ENCODE results near the gene ABHD17A. TPM values are rescaled to one million over a fixed set of nuclear protein-coding genes. Genes with fewer than 3 reads are reported as not detected.

Gene ABHD17A
- total and polyA plus RNA-seq, 2 of the 8 experiments (the other 6 are each of a cell fraction or from before 2014, with no cell fraction given), result 41.2 to 87.4 TPM

DNA sequence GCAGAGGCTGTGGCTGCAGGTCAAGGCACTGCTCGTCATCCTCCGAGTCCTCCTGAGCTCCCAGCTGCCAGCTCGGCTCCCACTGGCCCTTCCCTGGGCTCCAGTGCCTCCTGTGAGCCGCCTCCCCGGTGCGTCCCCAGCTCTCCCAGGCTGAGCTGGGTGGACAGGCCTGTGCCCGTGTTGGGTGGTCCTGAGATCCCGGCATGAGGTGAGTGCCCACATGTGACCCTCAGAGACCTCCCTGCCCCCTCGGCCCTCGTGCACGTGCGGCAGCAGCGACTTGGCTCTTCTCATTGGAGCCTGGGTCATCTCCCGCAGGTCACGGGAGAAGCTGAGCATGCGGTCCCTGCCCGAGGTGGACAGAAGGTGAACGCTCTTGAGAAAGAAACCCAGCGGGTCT lies 35.3 kb upstream of the ABHD17A start:
- H3K9me3 ChIP-seq (ENCODE audit: insufficient read depth in 2 of 2, low read depth in 1 of 2, low read length in 1 of 2), result no peaks in the 10 kb centered on the region
- H3K27me3 ChIP-seq (replicated peaks in 1 of 4; ENCODE audit: control insufficient read depth in 3 of 4, extremely low read depth in 1 of 4, insufficient read depth in 3 of 4, low read length in 3 of 4), result no peaks in the 10 kb centered on the region
- TF ChIP-seq RBBP5 (IDR thresholded peaks at IDR 0.05; ENCODE audit: borderline replicate concordance, low read depth, low read length) (no peak), FOSL1 (IDR thresholded peaks at IDR 0.05; ENCODE audit: insufficient read depth, low read depth, low read length) (no peak), EGR1 (IDR thresholded peaks at IDR 0.05; ENCODE audit: borderline replicate concordance, low read depth, low read length) (no peak), SUZ12 (IDR thresholded peaks at IDR 0.05; ENCODE audit: low read length) (no peak), JUN (IDR thresholded peaks at IDR 0.05; ENCODE audit: low read depth, low read length) (no peak), ATF3 (IDR thresholded peaks at IDR 0.05; ENCODE audit: insufficient read depth, low read depth, low read length) (no peak)
- TF ChIP-seq, protein P1, sequence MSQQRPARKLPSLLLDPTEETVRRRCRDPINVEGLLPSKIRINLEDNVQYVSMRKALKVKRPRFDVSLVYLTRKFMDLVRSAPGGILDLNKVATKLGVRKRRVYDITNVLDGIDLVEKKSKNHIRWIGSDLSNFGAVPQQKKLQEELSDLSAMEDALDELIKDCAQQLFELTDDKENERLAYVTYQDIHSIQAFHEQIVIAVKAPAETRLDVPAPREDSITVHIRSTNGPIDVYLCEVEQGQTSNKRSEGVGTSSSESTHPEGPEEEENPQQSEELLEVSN (IDR thresholded peaks at IDR 0.05), result no peak
- no peak overlapping the region for H3K14ac ChIP-seq (ENCODE audit: insufficient read length)
- H3K18ac ChIP-seq (ENCODE audit: extremely low read depth, low read length), result no peak overlapping the region
- H3K79me1 ChIP-seq (ENCODE audit: low read depth, low read length), result peaks cover 3% of the 10 kb centered on the region
- no peak overlapping the region for H2BK120ac ChIP-seq (replicated peaks; ENCODE audit: low read depth, low read length)
- H2BK20ac ChIP-seq (ENCODE audit: low read length), result no peak overlapping the region
- no peak overlapping the region; the same call in 1 of the 2 replicates for H4K8ac ChIP-seq (ENCODE audit: extremely low read depth, insufficient read depth, low read length)
- no peaks in the 10 kb centered on the region for H3K23me2 ChIP-seq (ENCODE audit: low read depth, low read length)
- no peak for FAIRE-seq
- no peak overlapping the region for H2BK15ac ChIP-seq (ENCODE audit: low read length)
- no peak overlapping the region for H3K23ac ChIP-seq (ENCODE audit: insufficient read length)
- H2AK5ac ChIP-seq (ENCODE audit: low read depth, low read length), result no peak overlapping the region
- H3K9ac ChIP-seq (replicated peaks in 1 of 4; ENCODE audit: extremely low read depth in 1 of 4, low read depth in 3 of 4, low read length in 3 of 4), result no peak overlapping the region
- H2AFZ ChIP-seq (ENCODE audit: low read length), result no peak overlapping the region
- ChIA-PET POLR2A (ENCODE audit: partially characterized antibody) (interaction anchor here (0.5 to 1.3 kb wide), 2 partner anchors 14 to 79 kb away, joined by 3 to 6 read pairs; no protein-coding TSS in a partner anchor), CTCF (ENCODE audit: partially characterized antibody) (interaction anchor here (0.6 to 6.5 kb wide), 5 partner anchors 8 to 101 kb away, joined by 3 to 39 read pairs (median 3); no protein-coding TSS in a partner anchor)
- H3K4me2 ChIP-seq (ENCODE audit: insufficient read depth in 1 of 2, low read depth in 2 of 2, low read length in 2 of 2), result no peak overlapping the region
- no peak for DNase-seq (ENCODE audit: low read depth in 1 of 2, low spot score in 2 of 2)
- H3K4me3 ChIP-seq (ENCODE audit: extremely low read depth in 1 of 4, insufficient read depth in 2 of 4, low read depth in 3 of 4, low read length in 4 of 4), result no peak overlapping the region
- H2BK5ac ChIP-seq (ENCODE audit: low read depth, low read length), result no peak overlapping the region; the same call in 1 of the 2 replicates
- H3K4me1 ChIP-seq (replicated peaks in 1 of 4; ENCODE audit: control insufficient read depth in 3 of 4, insufficient read depth in 4 of 4, low read length in 3 of 4), result peaks cover 0 to 3% (median 0%) of the 10 kb centered on the region in 4 experiments; a peak in 1 of 7 replicates
- H3K79me2 ChIP-seq (ENCODE audit: control insufficient read depth in 1 of 2, insufficient read depth in 2 of 2, low read length in 2 of 2), result no peaks in the 10 kb centered on the region
- H2BK12ac ChIP-seq (ENCODE audit: low read depth, low read length), result no peak overlapping the region
- no peak overlapping the region for H4K5ac ChIP-seq (ENCODE audit: insufficient read length, low read depth, low read length)
- 96% methylated on average over 18 of the region's 19 CpGs; no CpG with 5 or more reads in 1 of the 2 experiments for WGBS, 2 experiments (ENCODE audit: extremely low coverage in 1 of 2, insufficient coverage in 1 of 2, insufficient read length in 1 of 2, insufficient replicate concordance in 2 of 2, low coverage in 1 of 2, low lambda C conversion rate in 2 of 2, missing lambda C conversion rate in 1 of 2)
- H3K27ac ChIP-seq (ENCODE audit: low read depth, low read length), result no peak overlapping the region
- H3K4ac ChIP-seq (replicated peaks; ENCODE audit: insufficient read length, low read depth, low read length), result no peak overlapping the region
- no peak overlapping the region for H4K91ac ChIP-seq (replicated peaks; ENCODE audit: insufficient read length, low read length)
- H3K56ac ChIP-seq (replicated peaks; ENCODE audit: insufficient read length, low read depth, low read length), result no peak overlapping the region
- H4K20me1 ChIP-seq (replicated peaks in 1 of 2; ENCODE audit: control insufficient read depth in 1 of 2, insufficient read depth in 2 of 2, low read length in 2 of 2), result peaks cover 3 to 6% of the 10 kb centered on the region in 2 experiments
- peaks cover 12 to 50% (median 29%) of the 10 kb centered on the region in 4 experiments; a peak in 7 of 8 replicates for H3K36me3 ChIP-seq (ENCODE audit: control insufficient read depth in 2 of 4, insufficient read depth in 4 of 4, low read length in 3 of 4)
